ENCODE results near the gene SRRM2. TPM values are rescaled to one million over a fixed set of nuclear protein-coding genes. Genes with fewer than 3 reads are reported as not detected.

The SRRM2 gene
- polyA plus RNA-seq, 3 donors = 19.0 to 1,186 (median 31.8) TPM

DNA sequence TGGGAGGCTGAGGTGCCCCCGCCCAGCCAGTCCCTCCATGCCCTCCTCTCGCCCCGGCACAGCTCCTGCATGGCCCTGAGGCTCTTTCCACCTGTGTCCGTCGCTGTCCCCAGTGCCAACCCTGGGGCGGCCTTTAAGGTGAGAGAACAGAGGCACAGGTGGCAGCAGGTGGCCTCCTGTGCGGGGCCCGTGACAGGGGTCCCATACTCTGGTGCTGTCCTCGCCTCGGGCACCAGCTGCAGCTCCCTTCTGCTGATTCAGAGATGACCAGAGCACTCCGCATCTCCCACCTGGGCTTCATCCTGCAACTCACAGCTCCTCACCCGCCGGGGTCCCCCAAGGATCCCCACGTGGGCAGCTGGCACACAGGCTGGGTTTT, 40.4 kb upstream of the SRRM2 start:
- intact Hi-C loops (cut with micrococcal nuclease) = no loop called here

DNA sequence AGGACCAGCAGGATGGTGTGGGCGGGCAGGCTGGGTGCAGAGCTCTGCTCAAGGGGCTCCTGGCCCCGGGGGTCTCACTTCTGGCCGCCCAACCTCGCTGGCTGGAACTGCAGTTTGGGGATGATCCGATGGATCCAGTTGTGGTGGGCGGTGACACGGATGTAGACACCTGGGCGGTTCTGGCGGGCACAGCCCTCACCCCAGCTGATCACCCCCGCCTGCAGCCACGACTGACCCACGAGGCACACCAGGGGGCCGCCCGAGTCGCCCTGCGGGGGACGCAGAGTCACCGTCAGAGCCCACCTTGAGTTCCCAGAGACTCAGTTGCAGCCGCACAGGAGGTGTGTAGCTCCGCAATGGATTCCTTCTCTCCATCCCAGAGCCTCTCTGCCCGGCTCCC, 39.9 kb upstream of the SRRM2 start:
- TF ChIP-seq, protein P1, sequence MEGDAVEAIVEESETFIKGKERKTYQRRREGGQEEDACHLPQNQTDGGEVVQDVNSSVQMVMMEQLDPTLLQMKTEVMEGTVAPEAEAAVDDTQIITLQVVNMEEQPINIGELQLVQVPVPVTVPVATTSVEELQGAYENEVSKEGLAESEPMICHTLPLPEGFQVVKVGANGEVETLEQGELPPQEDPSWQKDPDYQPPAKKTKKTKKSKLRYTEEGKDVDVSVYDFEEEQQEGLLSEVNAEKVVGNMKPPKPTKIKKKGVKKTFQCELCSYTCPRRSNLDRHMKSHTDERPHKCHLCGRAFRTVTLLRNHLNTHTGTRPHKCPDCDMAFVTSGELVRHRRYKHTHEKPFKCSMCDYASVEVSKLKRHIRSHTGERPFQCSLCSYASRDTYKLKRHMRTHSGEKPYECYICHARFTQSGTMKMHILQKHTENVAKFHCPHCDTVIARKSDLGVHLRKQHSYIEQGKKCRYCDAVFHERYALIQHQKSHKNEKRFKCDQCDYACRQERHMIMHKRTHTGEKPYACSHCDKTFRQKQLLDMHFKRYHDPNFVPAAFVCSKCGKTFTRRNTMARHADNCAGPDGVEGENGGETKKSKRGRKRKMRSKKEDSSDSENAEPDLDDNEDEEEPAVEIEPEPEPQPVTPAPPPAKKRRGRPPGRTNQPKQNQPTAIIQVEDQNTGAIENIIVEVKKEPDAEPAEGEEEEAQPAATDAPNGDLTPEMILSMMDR (IDR thresholded peaks at IDR 0.05) = no peak
- Mint-ChIP-seq H3K4me1 (no peaks in the 10 kb centered on the region), H3K36me3 (peaks cover 12 to 19% of the 10 kb centered on the region in 2 donors), H3K27ac (no peak overlapping the region), H3K4me3 (no peak overlapping the region), H3K27me3 (ENCODE audit: low read depth in 3 of 3) (peaks cover 9 to 17% (median 13%) of the 10 kb centered on the region in 3 donors), H3K9me3 (peaks cover 0 to 4% (median 0%) of the 10 kb centered on the region in 7 donors)
- intact Hi-C loops (cut with micrococcal nuclease) = no loop called here
- Histone ChIP-seq H3K79me2 (ENCODE audit: insufficient read depth, low read length) (no peaks in the 10 kb centered on the region), H4K20me1 (ENCODE audit: insufficient read depth, low read length) (peaks cover 51% of the 10 kb centered on the region), H3K4me3 (replicated peaks in 1 of 3; ENCODE audit: low read depth in 2 of 3, low read length in 3 of 3) (no peak overlapping the region), H2AFZ (ENCODE audit: insufficient read depth, low read depth, low read length, poor library complexity, severe bottlenecking) (no peak overlapping the region), H3K27me3 (ENCODE audit: control insufficient read depth in 2 of 2, insufficient read depth in 2 of 2, low read length in 2 of 2) (peaks cover 0 to 2% of the 10 kb centered on the region in 2 donors), H3K9ac (ENCODE audit: insufficient read depth, low read length, poor library complexity, severe bottlenecking) (no peak overlapping the region), H3K9me3 (replicated peaks in 1 of 2; ENCODE audit: control insufficient read depth in 1 of 2, insufficient read depth in 1 of 2, low read length in 2 of 2) (no peaks in the 10 kb centered on the region), H3K4me2 (replicated peaks; ENCODE audit: extremely low read depth, low read length, poor library complexity, severe bottlenecking) (no peak overlapping the region), H3K4me1 (ENCODE audit: control insufficient read depth in 1 of 2, insufficient read depth in 2 of 2, low read length in 2 of 2) (peaks cover 4 to 7% of the 10 kb centered on the region in 2 donors), H3K27ac (ENCODE audit: low read depth in 1 of 2, low read length in 2 of 2) (no peak overlapping the region), H3K36me3 (replicated peaks in 1 of 2; ENCODE audit: control insufficient read depth in 1 of 2, insufficient read depth in 2 of 2, low read length in 2 of 2) (peaks cover 20 to 29% of the 10 kb centered on the region in 2 donors)
- DNase-seq = no peak
- WGBS (ENCODE audit: insufficient coverage) = 88% methylated on average over 19 of the region's 21 CpGs

More for the DNA sequence above, 40.4 kb upstream of the SRRM2 start:
- DNase-seq = no peak
- H3K4me2 ChIP-seq (replicated peaks; ENCODE audit: extremely low read depth, low read length, poor library complexity, severe bottlenecking) = no peak overlapping the region
- no peaks in the 10 kb centered on the region for H3K4me1 Mint-ChIP-seq
- peaks cover 0 to 4% (median 0%) of the 10 kb centered on the region in 7 donors for H3K9me3 Mint-ChIP-seq
- H2AFZ ChIP-seq (ENCODE audit: insufficient read depth, low read depth, low read length, poor library complexity, severe bottlenecking) = no peak overlapping the region
- peaks cover 56% of the 10 kb centered on the region for H4K20me1 ChIP-seq (ENCODE audit: insufficient read depth, low read length)
- H3K79me2 ChIP-seq (ENCODE audit: insufficient read depth, low read length) = no peaks in the 10 kb centered on the region
- no peak overlapping the region for H3K4me3 ChIP-seq (replicated peaks in 1 of 3; ENCODE audit: low read depth in 2 of 3, low read length in 3 of 3)
- TF ChIP-seq, protein P1 (IDR thresholded peaks at IDR 0.05) = no peak
- peaks cover 25 to 34% of the 10 kb centered on the region in 2 donors for H3K36me3 ChIP-seq (replicated peaks in 1 of 2; ENCODE audit: control insufficient read depth in 1 of 2, insufficient read depth in 2 of 2, low read length in 2 of 2)
- no peak overlapping the region for H3K27ac ChIP-seq (ENCODE audit: low read depth in 1 of 2, low read length in 2 of 2)
- 81% methylated on average over 11 of the region's 14 CpGs for WGBS (ENCODE audit: insufficient coverage)
- H3K36me3 Mint-ChIP-seq = peaks cover 17 to 24% of the 10 kb centered on the region in 2 donors
- peaks cover 9 to 15% (median 13%) of the 10 kb centered on the region in 3 donors for H3K27me3 Mint-ChIP-seq (ENCODE audit: low read depth in 3 of 3)
- H3K4me3 Mint-ChIP-seq = no peak overlapping the region
- H3K27ac Mint-ChIP-seq = peak overlapping the region in 1 of 7 donors; percentile 74
- peaks cover 4 to 7% of the 10 kb centered on the region in 2 donors for H3K4me1 ChIP-seq (ENCODE audit: control insufficient read depth in 1 of 2, insufficient read depth in 2 of 2, low read length in 2 of 2)
- no peak overlapping the region for H3K9ac ChIP-seq (ENCODE audit: insufficient read depth, low read length, poor library complexity, severe bottlenecking)
- H3K9me3 ChIP-seq (replicated peaks in 1 of 2; ENCODE audit: control insufficient read depth in 1 of 2, insufficient read depth in 1 of 2, low read length in 2 of 2) = no peaks in the 10 kb centered on the region
- H3K27me3 ChIP-seq (ENCODE audit: control insufficient read depth in 2 of 2, insufficient read depth in 2 of 2, low read length in 2 of 2) = peaks cover 0 to 2% of the 10 kb centered on the region in 2 donors

Measured in CD14-positive monocyte (primary cell).